ENCODE results near the gene BPGM. TPM values are rescaled to one million over a fixed set of nuclear protein-coding genes. Genes with fewer than 3 reads are reported as not detected.
A peak's percentile ranks its signal among the peaks of the same experiment; 100 is the strongest.

Gene BPGM
- total and polyA plus RNA-seq, 4 donors = 14.3 to 59.8 (median 19.5) TPM

GRCh38 chr7:134699899-134700298 is 53.2 kb downstream of the BPGM start:
- ATAC-seq (ENCODE audit: insufficient read depth, low FRiP score) = no peak
- TF ChIP-seq CTCF (IDR thresholded peaks at IDR 0.05; ENCODE audit: control extremely low read depth, extremely low read depth) = no peak
- H3K27ac ChIP-seq (ENCODE audit: low read depth in 1 of 2, low read length in 1 of 2) = no peak overlapping the region
- H3K4me3 ChIP-seq = no peak overlapping the region
- no peaks in the 10 kb centered on the region for H3K4me1 ChIP-seq (ENCODE audit: control insufficient read depth in 5 of 5, insufficient read depth in 5 of 5, low read length in 5 of 5)
- H3K9me3 ChIP-seq (ENCODE audit: control insufficient read depth in 4 of 4, insufficient read depth in 3 of 4, low read length in 3 of 4) = no peaks in the 10 kb centered on the region
- H3K27me3 ChIP-seq (ENCODE audit: control insufficient read depth in 3 of 3, insufficient read depth in 3 of 3, low read length in 2 of 3) = peaks cover 0 to 4% (median 0%) of the 10 kb centered on the region in 3 donors
- DNase-seq = no peak
- H3K9ac ChIP-seq (ENCODE audit: insufficient read depth in 1 of 2, low read length in 2 of 2) = no peak overlapping the region
- H3K36me3 ChIP-seq (ENCODE audit: control insufficient read depth in 4 of 4, insufficient read depth in 4 of 4, low read length in 4 of 4) = no peaks in the 10 kb centered on the region
- WGBS, 2 donors = 82 to 87% methylated on average over 2 of the region's 2 CpGs

GRCh38 chr7:134701272-134701671 is 54.6 kb downstream of the BPGM start:
- no peak for DNase-seq
- Histone ChIP-seq H3K36me3 (ENCODE audit: control insufficient read depth in 4 of 4, insufficient read depth in 4 of 4, low read length in 4 of 4) (no peaks in the 10 kb centered on the region), H3K4me3 (no peak overlapping the region), H3K4me1 (ENCODE audit: control insufficient read depth in 5 of 5, insufficient read depth in 5 of 5, low read length in 5 of 5) (no peaks in the 10 kb centered on the region), H3K9ac (ENCODE audit: insufficient read depth in 1 of 2, low read length in 2 of 2) (no peak overlapping the region), H3K9me3 (ENCODE audit: control insufficient read depth in 4 of 4, insufficient read depth in 3 of 4, low read length in 3 of 4) (no peaks in the 10 kb centered on the region), H3K27ac (ENCODE audit: low read depth in 1 of 2, low read length in 1 of 2) (no peak overlapping the region), H3K27me3 (ENCODE audit: control insufficient read depth in 3 of 3, insufficient read depth in 3 of 3, low read length in 2 of 3) (peaks cover 0 to 4% (median 0%) of the 10 kb centered on the region in 3 donors)
- TF ChIP-seq CTCF (IDR thresholded peaks at IDR 0.05; ENCODE audit: control extremely low read depth, extremely low read depth) = peak; percentile 11
- 86 to 90% methylated on average over 2 of the region's 2 CpGs for WGBS, 2 donors
- ATAC-seq (ENCODE audit: insufficient read depth, low FRiP score) = no peak

GRCh38 chr7:134702366-134703240 is 56.0 kb downstream of the BPGM start:
- Histone ChIP-seq H3K36me3 (ENCODE audit: control insufficient read depth in 4 of 4, insufficient read depth in 4 of 4, low read length in 4 of 4) (no peaks in the 10 kb centered on the region), H3K27ac (ENCODE audit: low read depth in 1 of 2, low read length in 1 of 2) (no peak overlapping the region), H3K9me3 (ENCODE audit: control insufficient read depth in 4 of 4, insufficient read depth in 3 of 4, low read length in 3 of 4) (no peaks in the 10 kb centered on the region), H3K27me3 (ENCODE audit: control insufficient read depth in 3 of 3, insufficient read depth in 3 of 3, low read length in 2 of 3) (peaks cover 0 to 4% (median 0%) of the 10 kb centered on the region in 3 donors), H3K4me3 (no peak overlapping the region), H3K4me1 (ENCODE audit: control insufficient read depth in 5 of 5, insufficient read depth in 5 of 5, low read length in 5 of 5) (no peaks in the 10 kb centered on the region), H3K9ac (ENCODE audit: insufficient read depth in 1 of 2, low read length in 2 of 2) (no peak overlapping the region)
- ATAC-seq (ENCODE audit: insufficient read depth, low FRiP score) = no peak
- 74 to 82% methylated on average over 10 of the region's 10 CpGs for WGBS, 2 donors
- DNase-seq = no peak
- TF ChIP-seq CTCF (IDR thresholded peaks at IDR 0.05; ENCODE audit: control extremely low read depth, extremely low read depth) = no peak
